ENCODE results near the gene KIF26B. TPM values are rescaled to one million over a fixed set of nuclear protein-coding genes. Genes with fewer than 3 reads are reported as not detected.

The KIF26B gene
- total and polyA plus RNA-seq, 2 experiments from 2014 or later, result 2.5 to 8.0 TPM

- H3K4me2 ChIP-seq (ENCODE audit: unreplicated experiment), result no peak overlapping the region
- H3K79me2 ChIP-seq (ENCODE audit: insufficient read depth), result no peaks in the 10 kb centered on the region
- in situ Hi-C loops (cut with MboI), result no loop called here
- no peaks in the 10 kb centered on the region for H3K9me2 ChIP-seq (ENCODE audit: insufficient read depth)
- H4K20me1 ChIP-seq (ENCODE audit: insufficient read depth), result no peaks in the 10 kb centered on the region
- H3K9me3 ChIP-seq (ENCODE audit: low read depth), result no peaks in the 10 kb centered on the region
- H3K9ac ChIP-seq, result no peak overlapping the region
- H3K36me3 ChIP-seq (ENCODE audit: low read depth), result no peaks in the 10 kb centered on the region
- WGBS, 2 experiments (ENCODE audit: low coverage in 1 of 2, low lambda C conversion rate in 2 of 2, missing lambda C conversion rate in 2 of 2), result 32 to 39% methylated on average over 4 of the region's 4 CpGs
- no peak overlapping the region for H3K27ac ChIP-seq
- no peak for DNase-seq
- H3K4me3 ChIP-seq, result no peak overlapping the region
- H3K27me3 ChIP-seq (replicated peaks; ENCODE audit: insufficient read depth), result no peaks in the 10 kb centered on the region
- H3K4me1 ChIP-seq (ENCODE audit: insufficient read depth), result no peaks in the 10 kb centered on the region
- H3F3A ChIP-seq (ENCODE audit: insufficient read depth), result no peaks in the 10 kb centered on the region
- TF ChIP-seq EZH2 (IDR thresholded peaks at IDR 0.05; ENCODE audit: insufficient read depth, poor library complexity, severe bottlenecking) (no peak), EZH2phosphoT487 (IDR thresholded peaks at IDR 0.05; ENCODE audit: insufficient read depth, low read depth) (no peak)
- no peak overlapping the region for H2AFZ ChIP-seq
These were observed 91.6 kb downstream of the KIF26B start for GRCh38 chr1:245246433-245246832.

- Histone ChIP-seq H4K20me1 (ENCODE audit: insufficient read depth) (no peaks in the 10 kb centered on the region), H3K36me3 (ENCODE audit: low read depth) (no peaks in the 10 kb centered on the region), H2AFZ (no peak overlapping the region), H3K9ac (no peak overlapping the region), H3K27ac (no peak overlapping the region), H3K9me2 (ENCODE audit: insufficient read depth) (no peaks in the 10 kb centered on the region), H3K4me1 (ENCODE audit: insufficient read depth) (no peaks in the 10 kb centered on the region), H3K79me2 (ENCODE audit: insufficient read depth) (no peaks in the 10 kb centered on the region), H3K9me3 (ENCODE audit: low read depth) (no peaks in the 10 kb centered on the region), H3K27me3 (replicated peaks; ENCODE audit: insufficient read depth) (no peaks in the 10 kb centered on the region), H3K4me2 (ENCODE audit: unreplicated experiment) (no peak overlapping the region), H3F3A (ENCODE audit: insufficient read depth) (no peaks in the 10 kb centered on the region), H3K4me3 (no peak overlapping the region)
- TF ChIP-seq EZH2phosphoT487 (IDR thresholded peaks at IDR 0.05; ENCODE audit: insufficient read depth, low read depth), result no peak
- no peak for TF ChIP-seq EZH2 (IDR thresholded peaks at IDR 0.05; ENCODE audit: insufficient read depth, poor library complexity, severe bottlenecking)
- WGBS, 2 experiments (ENCODE audit: low coverage in 1 of 2, low lambda C conversion rate in 2 of 2, missing lambda C conversion rate in 2 of 2), result 81% methylated on average over 12 of the region's 12 CpGs
- DNase-seq, result no peak
- in situ Hi-C loops (cut with MboI), result no loop called here
These were observed 92.6 kb downstream of the KIF26B start for GRCh38 chr1:245247356-245247755.

GRCh38 chr1:245247801-245248200 is 93.0 kb downstream of the KIF26B start:
- H3K9me3 ChIP-seq (ENCODE audit: low read depth), result no peaks in the 10 kb centered on the region
- H4K20me1 ChIP-seq (ENCODE audit: insufficient read depth), result no peaks in the 10 kb centered on the region
- H3K4me2 ChIP-seq (ENCODE audit: unreplicated experiment), result no peak overlapping the region
- H3K36me3 ChIP-seq (ENCODE audit: low read depth), result no peaks in the 10 kb centered on the region
- WGBS, 2 experiments (ENCODE audit: low coverage in 1 of 2, low lambda C conversion rate in 2 of 2, missing lambda C conversion rate in 2 of 2), result 48 to 60% methylated on average over 7 of the region's 7 CpGs
- H3K79me2 ChIP-seq (ENCODE audit: insufficient read depth), result no peaks in the 10 kb centered on the region
- no peak for DNase-seq
- no peak overlapping the region for H3K4me3 ChIP-seq
- no peak overlapping the region for H3K27ac ChIP-seq
- TF ChIP-seq EZH2 (IDR thresholded peaks at IDR 0.05; ENCODE audit: insufficient read depth, poor library complexity, severe bottlenecking) (no peak), EZH2phosphoT487 (IDR thresholded peaks at IDR 0.05; ENCODE audit: insufficient read depth, low read depth) (no peak)
- no peaks in the 10 kb centered on the region for H3K4me1 ChIP-seq (ENCODE audit: insufficient read depth)
- no peaks in the 10 kb centered on the region for H3F3A ChIP-seq (ENCODE audit: insufficient read depth)
- H3K27me3 ChIP-seq (replicated peaks; ENCODE audit: insufficient read depth), result no peaks in the 10 kb centered on the region
- in situ Hi-C loops (cut with MboI), result no loop called here
- no peak overlapping the region for H3K9ac ChIP-seq
- no peaks in the 10 kb centered on the region for H3K9me2 ChIP-seq (ENCODE audit: insufficient read depth)
- H2AFZ ChIP-seq, result no peak overlapping the region

GRCh38 chr1:245248231-245248731 is 93.5 kb downstream of the KIF26B start:
- H4K20me1 ChIP-seq (ENCODE audit: insufficient read depth), result no peaks in the 10 kb centered on the region
- TF ChIP-seq EZH2phosphoT487 (IDR thresholded peaks at IDR 0.05; ENCODE audit: insufficient read depth, low read depth) (no peak), EZH2 (IDR thresholded peaks at IDR 0.05; ENCODE audit: insufficient read depth, poor library complexity, severe bottlenecking) (no peak)

GRCh38 chr1:245255783-245256182 is 101.0 kb downstream of the KIF26B start:
- 76 to 80% methylated on average over 3 of the region's 3 CpGs for whole genome bisulfite sequencing, 2 experiments (ENCODE audit: low coverage in 1 of 2, low lambda C conversion rate in 2 of 2, missing lambda C conversion rate in 2 of 2)
- no peak overlapping the region for H2AFZ ChIP-seq
- H3K4me1 ChIP-seq (ENCODE audit: insufficient read depth), result no peaks in the 10 kb centered on the region
- H3F3A ChIP-seq (ENCODE audit: insufficient read depth), result no peaks in the 10 kb centered on the region
- no peaks in the 10 kb centered on the region for H4K20me1 ChIP-seq (ENCODE audit: insufficient read depth)
- no peak for DNase-seq
- no peaks in the 10 kb centered on the region for H3K27me3 ChIP-seq (replicated peaks; ENCODE audit: insufficient read depth)
- no peaks in the 10 kb centered on the region for H3K9me3 ChIP-seq (ENCODE audit: low read depth)
- no peak for TF ChIP-seq EZH2 (IDR thresholded peaks at IDR 0.05; ENCODE audit: insufficient read depth, poor library complexity, severe bottlenecking)
- no peak for TF ChIP-seq EZH2phosphoT487 (IDR thresholded peaks at IDR 0.05; ENCODE audit: insufficient read depth, low read depth)
- 0 out of 2 replicates have a peak, but pooled peaks cover 3% of the 10 kb centered on the region for H3K36me3 ChIP-seq (ENCODE audit: low read depth)
- no peak overlapping the region for H3K27ac ChIP-seq
- H3K79me2 ChIP-seq (ENCODE audit: insufficient read depth), result no peaks in the 10 kb centered on the region
- H3K4me2 ChIP-seq (ENCODE audit: unreplicated experiment), result no peak overlapping the region
- H3K9me2 ChIP-seq (ENCODE audit: insufficient read depth), result no peaks in the 10 kb centered on the region
- in situ Hi-C loops (cut with MboI), result no loop called here
- H3K9ac ChIP-seq, result no peak overlapping the region
- H3K4me3 ChIP-seq, result no peak overlapping the region

More at GRCh38 chr1:245248231-245248731, 93.5 kb downstream of the KIF26B start:
- no peak overlapping the region for H3K4me2 ChIP-seq (ENCODE audit: unreplicated experiment)
- H3K36me3 ChIP-seq (ENCODE audit: low read depth), result no peaks in the 10 kb centered on the region
- WGBS, 2 experiments (ENCODE audit: low coverage in 1 of 2, low lambda C conversion rate in 2 of 2, missing lambda C conversion rate in 2 of 2), result 80 to 84% methylated on average over 18 of the region's 18 CpGs
- H3K27ac ChIP-seq, result no peak overlapping the region
- in situ Hi-C loops (cut with MboI), result no loop called here
- H3K9me2 ChIP-seq (ENCODE audit: insufficient read depth), result no peaks in the 10 kb centered on the region
- H3K9ac ChIP-seq, result no peak overlapping the region
- H3K27me3 ChIP-seq (replicated peaks; ENCODE audit: insufficient read depth), result no peaks in the 10 kb centered on the region
- H3K4me1 ChIP-seq (ENCODE audit: insufficient read depth), result no peaks in the 10 kb centered on the region
- no peaks in the 10 kb centered on the region for H3K9me3 ChIP-seq (ENCODE audit: low read depth)
- no peak overlapping the region for H2AFZ ChIP-seq
- no peaks in the 10 kb centered on the region for H3K79me2 ChIP-seq (ENCODE audit: insufficient read depth)
- no peaks in the 10 kb centered on the region for H3F3A ChIP-seq (ENCODE audit: insufficient read depth)
- H3K4me3 ChIP-seq, result no peak overlapping the region
- no peak for DNase-seq

Measured in GM23248 (cell line).